ENCODE data around the gene PLCD4.
A peak's percentile ranks its signal among the peaks of the same experiment; 100 is the strongest.

Gene PLCD4

DNA sequence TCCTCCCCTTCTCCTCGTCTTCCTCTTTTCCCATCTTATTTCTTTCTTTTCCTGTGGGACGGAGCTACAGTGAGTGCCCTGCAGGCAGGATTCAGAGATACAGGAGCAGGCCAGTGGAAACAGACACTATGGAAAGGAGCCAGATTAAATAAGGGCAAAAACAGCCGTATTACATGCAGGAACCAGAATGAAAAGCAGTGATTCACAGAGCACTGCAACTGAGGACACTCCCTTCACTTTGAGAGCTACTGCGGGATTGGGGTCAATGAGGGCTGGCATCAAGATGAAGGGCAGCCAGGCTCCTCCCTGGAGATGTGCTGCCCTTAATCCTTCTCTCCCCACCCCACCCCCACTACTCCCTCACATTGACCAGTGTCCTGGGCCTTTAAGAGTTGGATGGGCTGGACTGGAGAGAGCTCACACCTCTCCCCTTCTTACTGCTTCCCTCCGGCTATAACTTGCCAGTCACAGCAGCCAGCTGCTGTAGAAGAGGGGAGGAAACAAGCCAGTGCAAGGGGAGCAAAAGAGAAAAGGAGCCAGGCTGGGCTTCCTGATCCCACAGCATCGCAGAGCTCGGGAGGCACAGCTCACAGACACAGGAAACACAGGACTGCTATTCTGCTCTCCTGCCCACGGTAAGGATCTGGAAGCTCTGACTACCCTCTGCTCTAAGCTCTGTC is at the start of gene PLCD4:
Gene PLCD4, plus strand, starts transcription at position 464 of the 680 bp plus-strand sequence. CDS start 7,841 bp downstream, outside the sequence.
- DNase-seq = peak; percentile 64

DNA sequence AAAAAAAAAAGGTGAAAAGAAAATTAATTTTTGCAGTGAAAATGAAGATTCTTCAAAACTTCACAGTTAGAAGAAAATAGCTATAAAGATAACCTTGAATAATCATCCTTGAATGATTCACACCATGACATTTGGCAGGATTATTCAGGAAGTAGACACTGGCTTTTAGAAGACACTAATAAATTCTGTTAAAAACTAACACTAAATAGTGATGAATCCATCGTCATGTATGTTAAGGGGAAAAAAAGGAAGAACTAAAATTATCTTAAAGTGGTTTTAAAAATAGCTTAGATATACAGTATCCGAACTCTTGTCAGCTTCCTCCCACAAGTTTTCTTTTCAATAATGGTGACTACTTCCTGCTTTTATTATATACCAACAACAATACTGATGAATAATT is 49.8 kb upstream of the PLCD4 start:
- no peak for DNase-seq

DNA sequence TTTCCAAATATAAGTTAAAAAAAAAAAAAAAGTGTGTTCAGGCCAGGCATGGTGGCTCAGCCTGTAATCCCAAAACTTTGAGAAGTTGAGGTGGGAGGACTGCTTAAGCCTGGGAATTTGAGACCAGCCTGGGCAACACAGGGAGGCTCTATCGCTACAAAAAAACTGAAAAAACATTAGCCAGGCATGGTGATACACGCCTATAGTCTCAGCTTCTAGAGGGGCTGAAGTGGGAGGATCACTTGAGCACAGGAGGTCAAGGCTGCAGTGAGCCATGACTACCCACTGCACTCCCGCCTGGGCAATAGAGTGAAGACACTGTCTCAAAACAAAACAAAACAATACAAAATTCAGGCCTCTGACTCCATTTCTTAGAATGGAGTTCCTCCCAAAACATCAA is 48.7 kb upstream of the PLCD4 start:
- DNase-seq = no peak

DNA sequence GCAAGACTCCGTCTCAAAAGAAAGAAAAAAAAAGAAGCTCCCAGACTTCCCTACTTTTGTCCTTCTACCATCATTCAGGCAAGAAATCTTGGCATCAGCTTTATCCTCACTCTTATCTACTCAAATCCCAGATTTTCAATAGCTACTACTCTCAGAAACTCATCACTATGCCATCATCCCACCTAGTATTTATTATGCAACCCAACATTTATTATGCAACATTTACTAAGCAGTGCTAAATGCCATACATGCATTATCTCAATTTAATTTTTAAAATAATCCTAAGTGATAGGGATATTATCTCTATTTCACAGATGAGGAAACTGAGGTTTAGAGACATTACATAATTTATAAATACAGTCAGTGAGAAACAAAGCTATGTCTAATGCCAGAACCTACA is 43.6 kb upstream of the PLCD4 start:
- no peak for DNase-seq

DNA sequence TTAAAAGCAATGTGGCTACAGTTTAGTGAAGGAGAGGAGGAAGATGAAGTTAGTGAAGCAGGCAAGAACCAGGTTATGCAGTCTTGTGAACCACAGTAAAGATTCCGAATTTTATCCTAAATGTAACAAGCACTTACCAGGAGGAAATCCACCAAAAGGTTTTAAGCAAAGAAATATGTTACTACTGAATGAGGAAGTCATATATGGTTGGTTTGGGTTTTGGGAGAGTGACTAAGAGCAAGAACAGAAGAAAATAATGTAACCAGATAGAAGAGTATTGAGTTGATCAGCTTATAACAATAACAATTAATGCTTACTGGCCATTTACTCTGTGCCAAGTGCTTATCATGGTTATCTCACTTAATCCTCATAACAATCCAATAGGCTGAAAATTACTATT is 41.4 kb upstream of the PLCD4 start:
- no peak for DNase-seq

DNA sequence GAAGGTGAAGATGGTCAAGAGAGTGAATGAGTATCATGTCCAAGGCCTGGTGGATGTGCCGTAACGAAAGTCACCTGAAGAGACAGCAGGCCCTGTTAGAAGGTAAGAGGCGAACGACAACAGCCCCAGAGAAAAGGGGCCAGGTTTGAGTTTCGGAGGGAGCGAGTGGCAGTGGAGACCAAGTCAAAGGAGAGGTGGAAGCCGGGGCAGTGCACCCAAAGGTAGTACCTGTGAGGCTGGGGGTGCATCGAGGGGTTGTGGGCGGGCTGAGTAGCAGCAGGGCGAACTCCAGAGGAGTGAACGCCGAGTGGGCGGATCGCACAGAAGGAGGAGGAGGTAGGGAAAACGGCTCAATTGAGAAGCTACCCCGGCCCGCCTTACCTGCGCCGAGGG is 39.9 kb upstream of the PLCD4 start:
- DNase-seq = no peak

DNA sequence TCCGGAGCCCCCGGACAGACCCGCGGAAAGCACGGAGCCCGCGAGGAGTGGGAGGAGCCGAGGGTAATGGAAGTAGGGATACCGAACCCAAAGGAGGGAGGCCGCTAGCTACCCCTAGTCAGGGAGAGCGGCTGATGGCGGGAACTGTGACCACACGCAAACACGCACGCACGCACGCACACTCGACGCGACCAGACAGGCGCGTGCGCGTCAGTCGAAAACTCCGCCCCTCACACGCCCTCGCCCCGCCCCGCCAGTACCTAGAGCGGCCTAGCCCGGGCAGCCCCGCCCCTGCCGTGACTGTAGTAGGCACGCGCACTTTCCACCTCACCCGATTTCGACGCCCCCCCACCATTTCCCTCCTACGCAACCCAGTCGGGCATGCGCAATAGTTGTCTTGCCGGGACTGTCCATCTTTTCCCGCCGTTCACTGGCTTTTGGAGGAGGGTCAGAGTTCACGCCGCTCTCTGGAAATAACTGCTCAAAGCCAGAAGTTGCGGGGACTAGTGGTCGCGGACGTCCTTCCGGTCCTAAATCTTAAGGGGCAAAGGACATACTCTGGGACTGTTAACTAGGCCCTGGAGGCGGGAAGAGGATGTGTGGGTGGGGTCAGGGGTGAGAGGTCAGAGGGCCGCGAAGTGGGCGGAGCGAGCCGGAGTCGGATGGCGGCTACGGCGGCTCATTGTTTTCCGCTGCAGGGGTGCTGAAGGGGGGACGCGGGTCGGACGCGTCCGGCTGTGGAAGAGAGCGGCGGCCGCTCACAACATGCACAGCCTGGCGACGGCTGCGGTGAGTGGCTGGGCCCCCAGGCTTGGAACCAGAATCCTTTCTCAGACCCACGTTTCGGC is 39.3 kb upstream of the PLCD4 start, which contains the start of the genes CNOT9 and USP37:
Gene CNOT9, plus strand, starts transcription at position 650 of the 848 bp plus-strand sequence. Its CDS starts 116 bp downstream, at position 766.
Gene USP37, minus strand, starts transcription at position 162 of the 848 bp plus-strand sequence. CDS start 9,698 bp downstream, outside the sequence.
- DNase-seq = peak; percentile 83

DNA sequence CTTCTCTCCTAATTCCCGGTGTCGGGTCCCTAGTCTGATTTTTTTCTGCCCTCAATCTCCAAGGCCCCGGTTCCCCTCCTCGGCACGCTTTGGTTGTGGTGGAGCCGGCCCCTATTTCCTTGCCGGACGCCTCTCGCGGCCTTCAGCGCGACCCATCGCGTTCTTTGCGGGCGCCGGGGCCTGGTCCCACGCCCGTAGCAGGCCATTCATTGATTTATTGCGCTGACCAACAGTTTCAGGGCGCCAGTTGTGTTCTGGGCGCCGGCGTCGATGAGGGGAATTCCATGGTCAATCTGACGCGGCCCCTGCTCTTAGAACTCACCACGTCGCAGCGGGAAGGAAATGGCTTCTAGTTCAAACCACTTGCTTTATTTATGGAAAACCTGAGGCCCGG is 38.7 kb upstream of the PLCD4 start:
- DNase-seq = peak; percentile 44

DNA sequence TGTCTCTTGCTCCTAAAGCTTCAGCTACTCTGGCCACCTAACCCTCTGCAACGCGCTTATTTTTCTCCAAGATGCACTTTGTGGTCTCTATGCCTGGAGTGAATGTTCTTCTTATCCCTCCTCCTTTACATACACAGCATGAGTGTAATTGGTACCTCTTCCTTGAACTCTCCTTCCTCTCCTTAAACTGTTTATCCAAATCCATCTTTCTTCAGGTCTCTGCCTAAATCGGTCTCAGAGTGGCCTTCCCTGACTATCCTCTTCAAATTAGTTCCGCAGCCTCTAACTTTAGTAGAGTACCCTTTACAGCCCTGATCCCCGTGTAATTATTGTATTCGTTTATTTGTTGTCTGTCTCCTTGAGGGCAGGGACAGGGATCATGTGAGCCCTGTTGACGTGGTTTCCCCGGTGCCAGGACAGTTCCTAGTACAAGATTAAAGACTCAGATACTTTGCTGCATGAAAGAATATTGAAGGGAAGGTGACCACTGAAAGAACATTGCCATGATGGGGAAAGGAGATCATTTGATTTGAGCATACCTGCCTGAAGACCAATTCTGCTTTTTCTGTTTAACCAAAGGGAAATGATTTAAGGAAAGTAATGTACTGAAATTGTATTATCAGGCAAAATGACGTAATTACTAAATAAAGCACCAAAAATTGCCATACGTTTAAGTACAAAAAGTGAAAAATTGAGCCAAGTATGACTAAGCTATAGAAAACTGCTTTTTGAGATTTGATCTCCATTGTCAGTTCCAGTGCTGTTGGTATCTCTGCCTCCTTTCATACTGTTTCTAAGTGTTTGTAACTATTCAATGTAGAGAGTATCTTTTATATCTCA is 37.8 kb upstream of the PLCD4 start:
- no peak for DNase-seq

DNA sequence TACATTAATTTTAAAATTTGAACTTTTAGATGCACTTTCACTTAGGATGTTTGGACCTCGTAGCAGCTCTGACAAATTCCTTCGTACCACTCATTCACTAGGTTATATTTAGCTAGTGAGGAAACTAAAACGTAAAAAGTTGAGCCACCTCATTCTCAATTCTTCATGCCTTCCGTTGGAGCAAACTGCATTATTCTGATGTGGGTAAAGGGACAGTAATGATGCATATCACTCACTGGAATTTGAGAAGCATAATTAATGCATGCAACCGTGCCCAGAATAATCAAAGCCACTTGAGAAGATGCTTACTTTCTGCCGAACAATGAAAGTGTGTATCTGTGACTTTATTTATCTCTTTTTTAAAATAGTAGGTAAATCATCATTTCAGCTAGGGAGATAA is 36.8 kb upstream of the PLCD4 start:
- DNase-seq = no peak

DNA sequence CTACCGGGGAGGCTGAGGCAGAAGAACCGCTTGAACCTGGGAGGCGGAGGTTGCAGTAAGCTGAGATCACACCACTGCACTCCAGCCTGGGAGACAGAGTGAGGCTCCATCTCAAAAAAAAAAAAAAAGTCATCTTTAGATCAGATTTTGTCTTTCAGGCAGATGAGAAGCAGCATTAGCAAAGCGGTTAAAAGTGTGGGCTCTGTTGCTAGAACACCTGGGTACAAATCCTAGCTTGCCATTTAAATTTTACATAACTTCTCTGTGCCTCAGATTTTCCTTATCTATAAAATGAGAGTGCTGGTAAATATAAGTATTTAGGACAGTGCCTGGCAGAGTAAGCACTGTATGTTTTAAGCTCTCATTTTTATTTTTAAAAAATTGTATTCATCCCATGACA is 30.8 kb upstream of the PLCD4 start:
- DNase-seq = no peak

DNA sequence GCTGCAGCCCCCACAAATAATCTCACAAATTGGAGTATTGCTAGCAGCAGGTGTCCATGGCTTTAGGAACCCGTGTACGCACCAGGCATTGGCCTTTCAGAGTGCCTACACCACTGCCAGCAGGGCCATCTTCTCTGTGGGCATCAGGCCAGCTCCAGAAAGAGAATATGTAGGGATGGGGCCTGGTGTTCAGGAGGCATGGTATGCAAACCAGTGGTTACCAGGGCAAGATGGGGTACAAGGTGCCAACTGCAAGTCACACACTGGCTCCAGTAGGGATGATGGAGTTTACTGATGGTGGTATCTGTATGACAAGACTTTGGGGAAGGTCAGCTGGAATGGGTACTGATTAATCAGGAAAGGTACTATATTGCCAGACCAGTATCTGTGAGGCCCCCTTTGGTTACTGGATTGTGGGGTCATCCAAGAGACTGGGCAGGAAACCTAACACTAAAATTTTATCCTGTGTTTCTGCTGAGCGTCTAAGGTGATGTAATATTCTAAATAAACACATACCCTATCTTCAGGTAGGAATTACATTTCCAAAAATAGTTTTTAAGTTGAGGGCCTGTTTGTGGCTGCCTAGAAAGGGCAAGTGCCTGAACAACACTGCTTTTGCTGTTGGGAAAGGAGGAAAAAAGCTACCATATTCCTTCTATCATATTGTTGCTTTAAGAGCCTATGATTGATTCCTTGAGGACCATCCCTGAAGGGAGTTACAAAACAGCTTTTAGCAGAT is 30.0 kb upstream of the PLCD4 start:
- DNase-seq = no peak

DNA sequence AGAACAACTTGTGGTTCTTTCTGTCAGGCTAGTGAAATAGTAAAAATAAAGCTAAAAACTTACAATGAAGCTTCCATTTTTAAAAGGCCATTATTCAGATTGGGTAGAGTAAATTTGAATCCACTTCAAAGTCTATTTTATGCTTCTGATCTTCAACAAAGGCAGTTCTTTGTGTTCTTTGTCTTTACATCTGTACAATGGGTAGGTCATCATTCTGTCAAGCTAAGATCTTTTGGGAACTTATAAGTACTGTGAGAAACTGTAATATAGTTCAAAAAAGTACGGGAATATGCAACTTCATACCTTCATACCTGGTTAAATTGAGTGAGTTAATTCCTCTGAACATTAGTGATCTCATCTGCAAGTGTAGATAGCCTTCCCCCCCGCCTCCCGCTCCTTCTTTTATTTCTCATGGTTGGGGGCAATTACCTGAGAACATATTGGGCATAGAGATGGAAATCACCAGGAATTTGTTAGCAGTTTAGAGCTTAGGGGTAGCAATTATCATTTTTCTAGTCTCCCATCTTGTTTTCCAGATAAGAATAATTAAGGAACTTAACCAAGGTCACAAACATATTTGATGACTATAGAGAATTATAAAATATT is 29.3 kb upstream of the PLCD4 start:
- no peak for DNase-seq

DNA sequence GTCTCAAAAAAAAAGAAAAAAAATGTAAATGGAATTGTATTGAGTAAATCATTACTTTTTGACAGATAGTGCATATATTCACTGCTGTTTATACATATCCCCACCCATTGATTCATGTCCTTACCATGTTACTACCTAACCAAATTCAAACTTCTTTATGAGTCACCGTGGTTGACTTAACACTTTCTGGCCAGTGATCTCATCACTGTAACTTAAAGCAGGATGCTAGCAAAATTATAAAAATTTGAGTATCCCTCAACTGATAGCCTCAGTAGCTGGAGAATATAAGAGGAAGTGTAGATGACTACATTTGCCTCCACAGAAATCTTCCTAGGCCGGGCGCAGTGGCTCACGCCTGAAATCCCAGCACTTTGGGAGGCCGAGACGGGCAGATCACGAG is 25.6 kb upstream of the PLCD4 start:
- DNase-seq = peak; percentile 48

DNA sequence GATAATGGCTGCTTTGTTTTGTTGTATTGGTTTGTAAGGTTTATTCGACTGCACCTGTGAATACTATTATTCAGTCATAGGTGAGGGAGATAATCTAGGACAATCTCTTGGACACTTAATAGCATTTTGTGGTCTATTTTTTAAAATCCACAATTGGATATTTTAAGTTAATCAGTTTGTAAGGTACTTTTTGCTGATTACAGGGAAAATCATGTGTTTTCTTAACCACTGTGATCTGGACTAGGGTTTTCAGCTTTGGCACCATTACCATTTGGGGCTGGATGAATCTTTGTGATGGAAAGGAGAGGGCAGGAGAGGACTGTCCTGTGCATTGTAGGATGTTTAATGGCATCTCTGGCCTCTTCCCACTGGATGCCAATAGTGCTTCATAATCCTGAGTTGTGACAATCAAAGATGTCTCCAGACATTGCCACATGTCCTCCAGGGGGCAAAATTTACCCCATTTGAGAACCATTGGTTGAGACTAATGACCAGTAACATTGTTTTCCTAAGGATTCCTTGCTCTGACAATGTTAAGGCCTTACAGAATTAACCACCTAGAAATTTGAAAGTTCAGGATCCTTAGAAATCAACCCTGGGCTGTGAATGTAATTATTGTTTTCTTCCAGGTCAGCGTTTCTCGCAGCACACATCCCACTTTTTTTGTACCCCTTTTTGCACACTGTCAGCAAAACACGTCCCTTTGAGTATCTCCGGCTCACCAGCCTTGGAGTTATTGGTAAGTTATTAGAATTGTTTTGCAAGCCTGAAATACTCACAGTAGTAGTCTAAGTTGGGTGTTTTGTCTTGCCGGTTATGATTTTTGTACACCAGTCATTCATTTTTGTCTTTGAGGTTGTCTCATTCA is 23.5 kb upstream of the PLCD4 start:
- no peak for DNase-seq

DNA sequence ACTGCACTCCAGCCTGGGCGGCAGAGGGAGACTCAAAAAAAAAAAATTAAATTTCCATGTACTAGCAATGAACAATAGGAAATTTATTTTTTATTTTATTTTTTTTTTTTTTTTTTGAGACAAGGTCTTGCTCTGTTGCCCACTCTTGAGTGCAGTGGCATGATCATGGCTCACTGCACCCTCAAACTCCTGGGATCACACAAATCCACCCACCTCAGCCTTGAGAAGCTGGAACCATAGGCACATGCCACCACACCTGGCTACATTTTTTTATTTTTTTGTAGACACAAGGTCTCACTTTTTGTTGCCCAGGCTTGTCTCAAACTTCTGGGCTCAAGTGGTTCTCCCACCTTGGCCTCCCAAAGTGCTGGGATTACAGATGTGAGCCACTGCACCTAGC is 22.2 kb upstream of the PLCD4 start:
- DNase-seq = no peak

DNA sequence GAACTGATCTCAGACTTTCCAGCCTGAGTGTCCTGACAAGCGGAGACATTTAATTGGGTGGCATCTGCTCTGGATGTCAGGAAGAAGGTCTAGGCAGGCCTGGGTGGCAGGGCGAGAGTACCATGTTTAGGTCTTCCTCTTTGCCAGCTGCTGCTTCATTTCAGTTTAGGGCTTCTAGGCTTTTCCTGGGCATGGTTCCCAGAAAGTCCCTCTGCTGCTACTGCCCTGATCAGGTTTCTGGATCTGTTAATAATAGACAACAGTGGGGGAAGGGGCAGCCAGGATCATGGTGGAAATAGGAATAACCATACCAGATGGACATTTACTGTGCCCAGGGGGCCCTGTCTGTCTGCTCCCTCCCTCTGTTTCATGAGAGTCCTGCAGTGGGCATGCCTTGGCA is 2.3 kb upstream of the PLCD4 start:
- no peak for DNase-seq

DNA sequence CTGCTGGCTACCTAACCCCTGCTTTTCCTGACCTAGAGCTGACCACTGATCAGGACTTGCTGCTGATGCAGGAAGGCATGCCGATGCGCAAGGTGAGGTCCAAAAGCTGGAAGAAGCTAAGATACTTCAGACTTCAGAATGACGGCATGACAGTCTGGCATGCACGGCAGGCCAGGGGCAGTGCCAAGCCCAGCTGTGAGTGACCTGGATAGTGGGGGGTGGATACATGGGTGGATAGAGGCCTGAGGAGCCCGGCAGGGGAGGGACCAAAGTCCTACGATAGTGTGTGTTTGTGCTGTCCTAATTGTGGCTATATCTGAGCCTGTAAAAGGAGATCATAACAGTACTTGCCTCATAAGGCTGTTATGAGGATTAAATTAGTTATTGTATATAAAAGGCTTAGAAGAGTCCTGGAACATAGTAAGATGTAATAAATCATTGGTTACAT is 8.2 kb downstream of the PLCD4 start:
- DNase-seq = no peak

DNA sequence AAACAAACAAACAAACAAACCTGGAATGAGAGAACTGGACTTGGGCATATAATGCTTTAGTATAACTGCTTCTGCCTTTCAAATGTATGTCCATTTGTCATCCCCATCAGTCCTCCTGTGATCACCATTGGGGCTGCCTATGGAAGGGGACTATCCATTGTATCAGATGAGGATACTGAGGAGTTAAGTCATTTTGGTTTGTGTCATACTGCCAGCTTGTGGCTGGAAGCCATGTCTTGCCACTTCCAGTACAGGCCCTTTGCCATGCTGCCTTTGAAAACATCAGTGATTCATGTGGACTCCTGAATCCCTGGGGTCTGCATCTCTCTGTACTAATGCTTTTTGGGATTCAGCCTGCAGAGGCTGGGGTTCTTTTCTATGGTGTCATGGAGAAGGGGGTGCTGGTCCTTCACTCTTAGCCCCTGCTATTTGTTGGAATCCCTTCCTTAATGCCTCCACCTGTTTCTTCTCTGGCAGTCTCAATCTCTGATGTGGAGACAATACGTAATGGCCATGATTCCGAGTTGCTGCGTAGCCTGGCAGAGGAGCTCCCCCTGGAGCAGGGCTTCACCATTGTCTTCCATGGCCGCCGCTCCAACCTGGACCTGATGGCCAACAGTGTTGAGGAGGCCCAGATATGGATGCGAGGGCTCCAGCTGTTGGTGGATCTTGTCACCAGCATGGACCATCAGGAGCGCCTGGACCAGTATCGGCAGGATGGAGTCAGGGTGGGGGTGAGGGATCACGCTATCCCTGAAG is 10.6 kb downstream of the PLCD4 start:
- DNase-seq = no peak

DNA sequence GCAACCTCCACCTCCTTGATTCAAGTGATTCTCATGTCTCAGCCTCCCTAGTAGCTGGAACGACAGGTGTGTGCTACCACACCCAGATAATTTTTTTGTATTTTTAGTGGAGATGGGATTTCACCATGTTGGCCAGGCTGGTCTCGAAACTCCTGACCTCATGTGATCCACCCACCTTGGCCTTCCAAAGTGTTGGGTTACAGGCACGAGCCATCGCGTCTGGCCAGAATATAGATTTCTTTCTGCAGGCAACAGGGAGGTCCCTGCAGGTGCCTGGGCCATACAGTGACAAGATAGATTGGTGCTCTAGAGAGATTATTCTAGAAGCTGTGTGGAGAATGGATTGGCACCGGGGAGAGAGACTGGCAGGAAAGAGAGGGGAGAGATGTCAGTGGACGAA is 13.3 kb downstream of the PLCD4 start:
- DNase-seq = no peak

All from NCI-H226 (cell line).